Osteoblast (primary cell): ENCODE data around the gene SH2B2. TPM values are rescaled to one million over a fixed set of nuclear protein-coding genes. Genes with fewer than 3 reads are reported as not detected.

Experiments used
- DNase-seq: peaks from one replicate; pipeline ENCODE4 v3.0.0; 2011; ENCODE audit warnings: low spot score, mixed read lengths; ENCODE audit not compliant: insufficient read length; ENCODE audit errors: missing footprints
- H2AFZ ChIP-seq: 2 replicates; pipeline ENCODE4 v1.6.0; 2011; ENCODE audit warnings: mild to moderate bottlenecking, low read length
- H3K27ac ChIP-seq: 2 replicates; pipeline ENCODE4 v1.5.1; 2011; ENCODE audit warnings: mild to moderate bottlenecking, low read depth, low read length, moderate library complexity
- H3K27me3 ChIP-seq: 2 replicates; pipeline ENCODE4 v1.6.0; 2012; ENCODE audit warnings: mild to moderate bottlenecking, control low read depth, inconsistent platforms, low read length, moderate library complexity; ENCODE audit not compliant: insufficient read depth
- H3K36me3 ChIP-seq: 2 replicates; pipeline ENCODE4 v1.5.1; 2011; ENCODE audit warnings: mild to moderate bottlenecking, low read length, control low read depth, moderate library complexity; ENCODE audit not compliant: insufficient read depth
- H3K4me1 ChIP-seq: 2 replicates; pipeline ENCODE4 v1.5.1; 2011; ENCODE audit warnings: mild to moderate bottlenecking, low read length, control low read depth, moderate library complexity; ENCODE audit not compliant: insufficient read depth
- H3K4me2 ChIP-seq: 2 replicates; pipeline ENCODE4 v1.6.0; 2011; ENCODE audit warnings: mild to moderate bottlenecking, low read length; ENCODE audit not compliant: insufficient read depth
- H3K4me3 ChIP-seq: fragments of 200-600 bp; sonication (generic); 3 replicates; pipeline ENCODE4 v1.5.1; 2012; ENCODE audit warnings: mild to moderate bottlenecking, low read length, inconsistent platforms; ENCODE audit not compliant: insufficient read depth
- H3K79me2 ChIP-seq: 2 replicates; pipeline ENCODE4 v1.6.0; 2012; ENCODE audit warnings: mild to moderate bottlenecking, low read length, control low read depth, inconsistent platforms; ENCODE audit not compliant: insufficient read depth
- H3K9me3 ChIP-seq: 2 replicates; pipeline ENCODE4 v1.5.1; 2011; ENCODE audit warnings: low read depth, low read length, control low read depth
- H4K20me1 ChIP-seq: 2 replicates; pipeline ENCODE4 v1.6.0; 2012; ENCODE audit warnings: mild to moderate bottlenecking, low read length, control low read depth; ENCODE audit not compliant: insufficient read depth
- CTCF ChIP-seq: IDR thresholded peaks from 2 replicates; pipeline ENCODE4 v1.5.1; 2011; ENCODE audit warnings: mild to moderate bottlenecking, low read depth, low read length, moderate library complexity; ENCODE audit errors: extremely low read depth
- total RNA-seq: library from RNA; depleted of rRNA; stranded (reverse); fragments of >200 nt; gene quantifications from 2 replicates; pipeline ENCODE4 v1.2.3, GENCODE V29; 2012

SH2B2 gene
- total RNA-seq, 1 donor: 2.2 TPM

- no peak overlapping the region for H3K27ac ChIP-seq
- no peaks in the 10 kb centered on the region for H4K20me1 ChIP-seq
- no peak overlapping the region for H3K4me2 ChIP-seq
- no peaks in the 10 kb centered on the region for H3K4me1 ChIP-seq
- no peaks in the 10 kb centered on the region for H3K9me3 ChIP-seq
- no peaks in the 10 kb centered on the region for H3K27me3 ChIP-seq
- TF ChIP-seq CTCF: no peak
- peak; percentile 71 for DNase-seq
- no peak overlapping the region for H2AFZ ChIP-seq
- H3K79me2 ChIP-seq: no peaks in the 10 kb centered on the region
- peaks cover 9% of the 10 kb centered on the region for H3K36me3 ChIP-seq
- no peak overlapping the region for H3K4me3 ChIP-seq
Observed at GRCh38 chr7:102253066-102253972, 33.3 kb upstream of the SH2B2 start.

GRCh38 chr7:102253973-102254370, 32.7 kb upstream of the SH2B2 start:
- no peak overlapping the region for H3K4me3 ChIP-seq
- peaks cover 9% of the 10 kb centered on the region for H3K36me3 ChIP-seq
- H3K27me3 ChIP-seq: no peaks in the 10 kb centered on the region
- TF ChIP-seq CTCF: no peak
- no peak overlapping the region for H3K4me2 ChIP-seq
- H3K27ac ChIP-seq: no peak overlapping the region
- no peaks in the 10 kb centered on the region for H3K9me3 ChIP-seq
- peaks cover 4% of the 10 kb centered on the region for H4K20me1 ChIP-seq
- no peaks in the 10 kb centered on the region for H3K79me2 ChIP-seq
- DNase-seq: no peak
- H2AFZ ChIP-seq: no peak overlapping the region
- H3K4me1 ChIP-seq: no peaks in the 10 kb centered on the region

- no peak for TF ChIP-seq CTCF
- Histone ChIP-seq H3K4me3 (no peak overlapping the region), H3K79me2 (no peaks in the 10 kb centered on the region), H3K27ac (no peak overlapping the region), H3K4me2 (no peak overlapping the region), H4K20me1 (peaks cover 4% of the 10 kb centered on the region), H3K27me3 (no peaks in the 10 kb centered on the region), H2AFZ (no peak overlapping the region), H3K4me1 (no peaks in the 10 kb centered on the region), H3K9me3 (no peaks in the 10 kb centered on the region), H3K36me3 (peaks cover 5% of the 10 kb centered on the region)
- no peak for DNase-seq
Observed at GRCh38 chr7:102254521-102254920, 32.1 kb upstream of the SH2B2 start.

- TF ChIP-seq CTCF: no peak
Observed at GRCh38 chr7:102255501-102255900, 31.2 kb upstream of the SH2B2 start.

More at GRCh38 chr7:102255501-102255900, 31.2 kb upstream of the SH2B2 start:
- Histone ChIP-seq H3K4me2 (no peak overlapping the region), H3K9me3 (no peaks in the 10 kb centered on the region), H3K4me1 (no peaks in the 10 kb centered on the region), H3K4me3 (no peak overlapping the region), H3K79me2 (no peaks in the 10 kb centered on the region), H3K27ac (no peak overlapping the region), H3K36me3 (no peaks in the 10 kb centered on the region), H4K20me1 (peaks cover 4% of the 10 kb centered on the region), H2AFZ (no peak overlapping the region), H3K27me3 (no peaks in the 10 kb centered on the region)
- no peak for DNase-seq
